Endothelial cell of umbilical vein (primary cell): ENCODE data around the gene PDYN. TPM values are rescaled to one million over a fixed set of nuclear protein-coding genes. Genes with fewer than 3 reads are reported as not detected.

Source experiments
- BruUV-seq: library from RNA; stranded (reverse); fragments of 400-500 nt; replicated peaks from 2 replicates; lab custom pipeline; 2021; lab: Mats Ljungman, UMichigan
- CTCF ChIA-PET: fragments of 300-600, 350-600 bp; sonication (Branson Sonifier 250); formaldehyde crosslinking; loops from one replicate; lab custom pipeline; 2021; ENCODE audit warnings: antibody characterized with exemption, inconsistent platforms; lab: Charles Lee
- POLR2A ChIA-PET: fragments of 300-600, 350-600 bp; sonication (Branson Sonifier 250); formaldehyde crosslinking; loops from one replicate; lab custom pipeline; 2021; ENCODE audit warnings: antibody characterized with exemption, inconsistent platforms; lab: Charles Lee
- DNase-seq: peaks from one replicate; pipeline ENCODE4 v3.0.0-alpha.2; 2011; ENCODE audit warnings: low read depth, low spot score
- FAIRE-seq: peaks from 2 replicates; lab custom pipeline; 2011; peaks lifted over from hg19 to GRCh38; lab: Jason Lieb, UNC
- H2AFZ ChIP-seq: 2 replicates; pipeline ENCODE4 v1.6.0; 2012; ENCODE audit warnings: low read depth, low read length, control low read depth, inconsistent platforms
- H3K27ac ChIP-seq: 2 replicates; pipeline ENCODE4 v1.5.1; 2011; ENCODE audit warnings: low read depth, mild to moderate bottlenecking, control low read depth, low read length, moderate library complexity; ENCODE audit not compliant: insufficient read depth
- H3K27me3 ChIP-seq, 2 experiments: 2 replicates each; pipeline versions ENCODE4 v1.6.0 to v1.6.1; 2011; ENCODE audit warnings: low read length in 2 of 2, mixed read lengths in 1 of 2; ENCODE audit not compliant: control insufficient read depth in 2 of 2, insufficient read depth in 2 of 2
- H3K36me3 ChIP-seq, 2 experiments: 2 replicates in 1 of 2; 3 replicates in 1 of 2; pipeline ENCODE4 v1.5.1; 2011; ENCODE audit warnings: low read length in 2 of 2, mild to moderate bottlenecking in 1 of 2, moderate library complexity in 1 of 2; ENCODE audit not compliant: control insufficient read depth in 2 of 2, insufficient read depth in 2 of 2; ENCODE audit errors: extremely low read depth in 1 of 2
- H3K4me1 ChIP-seq: 3 replicates; pipeline ENCODE4 v1.5.1; 2011; ENCODE audit warnings: mild to moderate bottlenecking, low read length; ENCODE audit not compliant: control insufficient read depth, insufficient read depth; ENCODE audit errors: extremely low read depth
- H3K4me2 ChIP-seq: 2 replicates; pipeline ENCODE4 v1.6.1; 2011; ENCODE audit warnings: low read length, control low read depth, mixed read lengths; ENCODE audit not compliant: insufficient read depth
- H3K4me3 ChIP-seq, 3 experiments: fragments of 200-600 bp in 1 of 3; sonication (generic), shearing (Covaris generic) in 1 of 3; replicated peaks in 1 of 3; 2 replicates each; pipeline ENCODE4 v1.5.1; 2011 to 2016; ENCODE audit warnings: control low read depth in 3 of 3, low read length in 3 of 3, mild to moderate bottlenecking in 2 of 3, inconsistent platforms in 1 of 3, low read depth in 1 of 3, moderate library complexity in 1 of 3; ENCODE audit not compliant: insufficient read depth in 1 of 3
- H3K79me2 ChIP-seq: 2 replicates; pipeline ENCODE4 v1.6.0; 2012; ENCODE audit warnings: low read length, inconsistent platforms; ENCODE audit not compliant: control insufficient read depth, insufficient read depth
- H3K9ac ChIP-seq: replicated peaks from 2 replicates; pipeline ENCODE3; 2011; ENCODE audit warnings: low read length, control low read depth; ENCODE audit not compliant: insufficient read depth; ENCODE audit errors: extremely low read depth
- H3K9me1 ChIP-seq: replicated peaks from 3 replicates; pipeline ENCODE4 v1.6.0; 2011; ENCODE audit warnings: mild to moderate bottlenecking, low read length; ENCODE audit not compliant: control insufficient read depth, insufficient read depth; ENCODE audit errors: extremely low read depth
- H3K9me3 ChIP-seq: replicated peaks from 2 replicates; pipeline ENCODE4 v1.5.1; 2012; ENCODE audit warnings: low read length, inconsistent platforms; ENCODE audit not compliant: control insufficient read depth, insufficient read depth
- H4K20me1 ChIP-seq: replicated peaks from 2 replicates; pipeline ENCODE3; 2011; ENCODE audit warnings: mild to moderate bottlenecking, low read length; ENCODE audit not compliant: control insufficient read depth, insufficient read depth; ENCODE audit errors: extremely low read depth
- FOS ChIP-seq: IDR thresholded peaks from 2 replicates; pipeline ENCODE4 v1.6.1; 2011; ENCODE audit warnings: mild to moderate bottlenecking, low read length, moderate library complexity, borderline replicate concordance; ENCODE audit not compliant: insufficient read depth
- GATA2 ChIP-seq: IDR thresholded peaks from 2 replicates; pipeline ENCODE4 v1.7.0; 2011; ENCODE audit warnings: low read depth, mild to moderate bottlenecking, moderate library complexity, mixed read lengths, low read length; ENCODE audit not compliant: insufficient read length, insufficient read depth
- MYC ChIP-seq: IDR thresholded peaks from one replicate; pipeline ENCODE4 v1.6.1; 2011; ENCODE audit warnings: mild to moderate bottlenecking, low read depth, low read length
- POLR2A ChIP-seq: IDR thresholded peaks from 2 replicates; pipeline ENCODE4 v1.6.1; 2012; ENCODE audit warnings: low read depth, mild to moderate bottlenecking, control low read depth, low read length
- POLR2AphosphoS5 ChIP-seq: IDR thresholded peaks from 2 replicates; pipeline ENCODE4 v1.6.1; 2012; ENCODE audit warnings: low read depth, mild to moderate bottlenecking, control low read depth, low read length, moderate library complexity; ENCODE audit not compliant: insufficient read depth
- dilution Hi-C: fragments of 300-500 bp; cut with MboI; formaldehyde crosslinking; loops from one replicate; pipeline ENCODE4 v1.15.0; 2019; ENCODE audit warnings: low sequenced_read_pairs; ENCODE audit not compliant: extremely low pct_ligation_motif_present
- intact Hi-C: fragments of 100-400 bp; cut with micrococcal nuclease; formaldehyde crosslinking; loops from one replicate; pipeline ENCODE4 v1.10.0; 2022
- polyA plus RNA-seq, 4 experiments: library from polyadenylated mRNA; depleted of rRNA in 3 of 4; stranded (reverse) in 3 of 4; unstranded in 1 of 4; fragments of >200 nt; gene quantifications; 2 replicates each; pipeline versions ENCODE4 v1.2.1 to v1.2.3, GENCODE V29; 2011 to 2012; ENCODE audit warnings: missing spikeins in 1 of 4
- total RNA-seq: library from RNA; stranded (reverse); gene quantifications from 2 replicates; pipeline ENCODE4 v1.2.3, GENCODE V29; 2021
- TF ChIP-seq, protein P1 (sequence below), 2 donors: IDR thresholded peaks; 1 replicate in 1 of 2; 2 replicates in 1 of 2; pipeline ENCODE4 v1.5.1; 2011; ENCODE audit warnings: low read length in 2 of 2, mild to moderate bottlenecking in 2 of 2, moderate library complexity in 2 of 2, control low read depth in 1 of 2, inconsistent platforms in 1 of 2, low read depth in 1 of 2; ENCODE audit not compliant: insufficient read depth in 1 of 2; ENCODE audit errors: extremely low read depth in 1 of 2
- TF ChIP-seq, protein P2 (sequence below): IDR thresholded peaks from 2 replicates; pipeline ENCODE4 v1.6.1; 2011; ENCODE audit not compliant: insufficient read depth, insufficient read length

Gene PDYN
- total and polyA plus RNA-seq, 2 donors (not counting 3 experiments of a cell fraction or from before 2014, with no cell fraction given), result not detected

DNA sequence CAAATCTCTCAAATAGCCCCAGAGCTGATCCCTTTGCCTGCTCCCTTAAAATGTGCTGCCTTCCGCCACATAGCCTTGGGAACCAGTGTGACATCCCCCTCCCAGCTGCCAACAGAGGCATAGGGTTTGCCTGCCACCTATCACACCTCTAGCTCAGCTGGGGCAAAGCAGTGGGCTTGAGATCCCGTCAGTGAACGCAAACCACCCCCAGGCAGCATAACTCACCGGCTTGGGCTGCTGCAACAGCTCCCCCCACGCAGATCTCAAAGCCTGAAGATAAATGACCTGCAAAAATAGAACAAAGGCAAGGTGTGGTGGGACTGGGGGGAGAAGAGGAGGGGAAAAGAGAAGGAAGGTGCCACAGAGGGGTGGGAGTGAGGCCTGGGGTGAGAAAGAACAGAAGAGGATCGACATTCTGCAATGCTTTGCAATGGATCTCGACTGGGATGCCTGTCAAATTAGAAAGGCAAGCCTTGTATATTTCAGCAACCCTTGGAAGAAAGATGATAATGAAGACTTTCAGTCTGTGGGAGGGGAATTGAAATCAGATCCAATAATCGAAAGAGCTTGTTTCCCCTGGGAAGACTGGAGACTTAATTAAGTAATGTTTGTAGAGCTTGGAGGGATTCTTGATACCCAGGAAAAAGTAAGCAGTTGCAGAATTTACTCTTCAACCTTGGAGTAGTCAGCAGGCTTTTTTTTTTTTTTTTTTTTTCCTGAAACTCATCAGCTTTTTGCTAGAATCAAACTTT, 1.3 kb downstream of the PDYN start:
- dilution Hi-C loops, result no loop called here

More for the DNA sequence above, 1.3 kb downstream of the PDYN start:
- Histone ChIP-seq H2AFZ (no peak overlapping the region), H3K4me2 (no peak overlapping the region), H3K9ac (no peak overlapping the region), H3K27me3 (peaks cover 15 to 16% of the 10 kb centered on the region in 2 experiments), H3K36me3 (no peaks in the 10 kb centered on the region), H3K4me3 (no peak overlapping the region), H3K9me1 (no peaks in the 10 kb centered on the region), H3K79me2 (no peaks in the 10 kb centered on the region), H3K27ac (no peak overlapping the region), H3K4me1 (no peaks in the 10 kb centered on the region), H3K9me3 (no peaks in the 10 kb centered on the region), H4K20me1 (no peaks in the 10 kb centered on the region)
- intact Hi-C loops, result no loop called here
- DNase-seq (no peak), FAIRE-seq (no peak)
- ChIA-PET POLR2A (no interaction called here), CTCF (interaction anchor here (0.7 to 1.4 kb wide), 3 partner anchors 9 to 371 kb away, joined by 4 to 5 read pairs (median 4); no protein-coding TSS in a partner anchor)
- BruUV-seq, result no TSS peak
- TF ChIP-seq GATA2 (no peak), MYC (no peak), POLR2AphosphoS5 (no peak), FOS (no peak), POLR2A (no peak)
- TF ChIP-seq, protein P1, sequence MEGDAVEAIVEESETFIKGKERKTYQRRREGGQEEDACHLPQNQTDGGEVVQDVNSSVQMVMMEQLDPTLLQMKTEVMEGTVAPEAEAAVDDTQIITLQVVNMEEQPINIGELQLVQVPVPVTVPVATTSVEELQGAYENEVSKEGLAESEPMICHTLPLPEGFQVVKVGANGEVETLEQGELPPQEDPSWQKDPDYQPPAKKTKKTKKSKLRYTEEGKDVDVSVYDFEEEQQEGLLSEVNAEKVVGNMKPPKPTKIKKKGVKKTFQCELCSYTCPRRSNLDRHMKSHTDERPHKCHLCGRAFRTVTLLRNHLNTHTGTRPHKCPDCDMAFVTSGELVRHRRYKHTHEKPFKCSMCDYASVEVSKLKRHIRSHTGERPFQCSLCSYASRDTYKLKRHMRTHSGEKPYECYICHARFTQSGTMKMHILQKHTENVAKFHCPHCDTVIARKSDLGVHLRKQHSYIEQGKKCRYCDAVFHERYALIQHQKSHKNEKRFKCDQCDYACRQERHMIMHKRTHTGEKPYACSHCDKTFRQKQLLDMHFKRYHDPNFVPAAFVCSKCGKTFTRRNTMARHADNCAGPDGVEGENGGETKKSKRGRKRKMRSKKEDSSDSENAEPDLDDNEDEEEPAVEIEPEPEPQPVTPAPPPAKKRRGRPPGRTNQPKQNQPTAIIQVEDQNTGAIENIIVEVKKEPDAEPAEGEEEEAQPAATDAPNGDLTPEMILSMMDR (IDR thresholded peaks at IDR 0.05; ENCODE audit: extremely low read depth in 1 of 2, insufficient read depth in 1 of 2, low read depth in 1 of 2, low read length in 2 of 2), result no peak
- TF ChIP-seq, protein P2, sequence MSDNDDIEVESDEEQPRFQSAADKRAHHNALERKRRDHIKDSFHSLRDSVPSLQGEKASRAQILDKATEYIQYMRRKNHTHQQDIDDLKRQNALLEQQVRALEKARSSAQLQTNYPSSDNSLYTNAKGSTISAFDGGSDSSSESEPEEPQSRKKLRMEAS, result no peak
